GM18907 (cell line): ENCODE data around the gene SAMD8.
"Not testable (repeated sequence)": the region's sequence is repeated elsewhere in the genome, so short reads cannot be mapped to it uniquely, and the experiment has no call there.

Experiments used
- ATAC-seq: cut with Tn5 transposase; IDR thresholded peaks from one replicate; pipeline ENCODE4 v1.9.1; 2021; ENCODE audit warnings: mild to moderate bottlenecking, moderate library complexity; ENCODE audit not compliant: unreplicated experiment

SAMD8 gene

DNA sequence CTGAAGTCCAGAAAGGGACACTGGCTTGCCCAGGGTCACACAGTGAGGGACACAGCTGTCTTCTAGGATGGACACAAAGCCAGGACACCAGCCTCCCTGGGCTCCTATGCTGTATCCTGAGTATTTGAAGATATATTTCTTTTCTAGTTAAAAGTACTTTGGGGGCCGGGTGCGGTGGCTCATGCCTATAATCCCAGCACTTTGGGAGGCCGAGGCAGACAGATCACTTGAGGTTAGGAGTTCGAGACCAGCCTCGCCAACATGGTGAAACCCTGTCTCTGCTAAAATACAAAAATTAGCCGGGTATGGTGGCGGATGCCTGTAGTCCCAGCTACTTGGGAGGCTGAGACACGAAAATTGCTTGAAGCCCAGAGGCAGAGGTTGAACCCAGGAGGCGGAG lies 4.6 kb upstream of the SAMD8 start:
- ATAC-seq: not testable (repeated sequence)

DNA sequence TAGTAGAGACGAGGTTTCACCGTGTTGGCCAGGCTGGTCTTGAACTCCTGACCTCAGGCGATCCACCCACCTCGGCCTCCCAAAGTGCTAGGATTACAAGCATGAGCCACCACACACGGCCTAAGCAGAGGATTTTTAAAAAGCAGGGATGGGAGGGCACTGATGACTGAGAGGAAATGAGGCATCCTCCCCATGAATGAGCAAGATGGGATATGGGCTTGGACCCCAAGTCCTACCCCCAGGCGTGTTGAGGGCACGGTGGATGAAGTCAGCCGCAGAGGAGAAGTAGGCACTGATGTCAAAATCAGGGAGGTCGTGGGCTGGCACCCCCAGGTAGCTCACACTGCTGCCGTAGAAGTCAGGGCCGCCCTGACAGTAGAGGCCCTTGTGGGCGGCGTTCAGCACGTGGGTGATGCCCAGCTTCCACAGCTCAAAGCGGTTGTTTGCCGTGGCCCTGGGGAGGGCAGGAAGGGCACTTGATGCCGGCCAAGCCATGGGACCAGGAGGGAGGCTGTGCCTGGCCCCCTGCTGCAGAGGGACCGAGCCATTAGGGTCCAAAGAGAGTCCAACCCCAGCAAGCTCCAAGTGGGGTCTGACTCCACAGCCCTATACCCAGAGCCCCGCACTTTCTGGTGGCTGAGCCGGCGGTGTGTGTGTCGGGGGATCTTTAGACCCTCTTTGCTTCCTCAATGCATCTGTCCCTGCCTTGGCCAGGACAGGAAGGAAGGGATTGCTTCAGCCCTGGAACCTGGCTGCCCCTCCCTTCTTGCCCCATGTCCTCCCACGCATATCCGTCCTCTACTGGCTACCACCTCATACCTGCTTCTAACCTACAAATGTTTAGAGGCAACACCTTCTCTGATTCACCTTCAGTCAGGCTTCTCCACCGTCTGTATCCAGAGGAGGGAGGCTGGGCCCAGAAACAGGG lies 3.4 kb upstream of the SAMD8 start:
- no peak for ATAC-seq

DNA sequence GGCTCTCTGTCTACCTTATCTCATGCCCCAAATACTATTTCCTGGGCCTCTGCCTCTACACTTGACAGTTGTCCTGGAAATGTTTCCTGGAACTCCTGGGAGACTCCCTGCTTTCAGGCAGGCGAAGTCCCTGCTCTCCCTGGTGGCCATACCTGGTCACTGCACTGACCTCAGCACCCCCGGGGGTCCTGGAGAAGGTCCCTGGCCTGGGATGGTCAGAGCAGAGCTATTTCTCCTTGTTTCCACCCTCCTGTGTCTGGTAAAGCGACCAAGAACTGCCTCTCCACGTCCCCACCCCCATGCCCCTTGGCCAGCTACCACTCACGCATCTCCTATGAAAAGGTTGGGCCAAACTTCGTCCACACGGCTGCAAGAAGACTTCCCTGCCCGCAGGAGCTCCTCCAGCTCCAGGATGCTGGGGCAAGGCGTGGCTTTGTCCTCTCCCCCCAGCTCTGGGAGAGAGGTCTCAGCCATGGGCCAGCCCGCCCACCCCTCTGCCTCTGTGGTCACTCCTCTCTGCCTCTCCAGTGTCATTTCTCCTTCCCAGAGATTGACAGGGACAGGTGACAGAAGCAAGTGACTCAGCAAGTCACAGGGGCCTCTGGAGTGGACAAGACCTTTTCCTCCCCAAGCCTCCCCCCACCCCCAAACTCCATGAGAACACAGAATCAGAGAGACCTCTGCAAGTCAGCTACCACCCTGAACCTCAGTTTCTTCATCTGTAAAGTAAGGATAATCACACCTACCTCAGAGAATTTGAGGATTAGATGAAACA lies 2.6 kb upstream of the SAMD8 start:
- no peak for ATAC-seq

DNA sequence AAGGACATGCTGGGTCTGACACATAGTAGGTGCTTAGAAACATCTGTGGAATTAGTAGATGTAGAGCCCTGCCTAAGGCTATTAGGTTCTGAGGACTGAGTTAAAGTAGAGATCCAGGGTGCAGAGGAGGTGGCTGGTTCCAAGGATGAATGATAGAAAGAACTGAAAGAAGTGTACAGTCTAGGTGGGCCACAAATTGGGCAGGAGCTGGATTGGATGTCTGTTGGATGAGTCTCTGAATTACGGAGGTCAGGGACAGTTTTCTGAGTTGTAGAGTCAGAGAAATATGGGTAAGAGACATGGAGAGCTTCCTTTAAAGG lies 2.0 kb upstream of the SAMD8 start:
- ATAC-seq: no peak

DNA sequence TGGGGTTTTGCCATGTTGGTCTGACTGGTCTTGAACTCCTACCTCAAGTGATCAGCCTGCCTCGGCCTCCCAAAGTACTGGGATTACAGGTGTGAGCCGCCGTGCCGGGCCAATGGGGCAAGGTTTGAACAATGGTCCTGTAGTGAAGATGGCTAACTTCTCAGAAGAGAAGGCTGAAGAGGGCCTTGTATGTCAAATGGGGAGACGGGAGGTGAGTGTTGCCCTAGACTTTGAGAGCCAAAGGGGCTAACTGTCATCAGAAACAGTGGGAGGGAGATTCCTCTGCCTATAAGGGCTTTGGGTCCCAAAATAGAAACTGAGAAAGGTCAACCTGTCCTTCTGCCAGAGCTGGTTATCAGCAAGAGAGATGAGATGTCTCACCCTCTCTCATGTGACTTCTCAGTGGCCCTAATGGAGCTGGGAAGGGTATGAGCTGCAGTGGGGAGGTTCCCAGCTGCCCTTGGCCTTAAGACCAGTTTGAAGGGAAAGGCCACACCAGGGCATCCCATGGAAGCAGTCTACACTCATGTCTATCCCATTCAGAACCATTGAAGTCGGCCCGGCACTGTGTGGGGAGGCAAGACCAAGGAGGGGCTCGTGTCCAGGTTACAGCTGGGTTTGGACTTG lies 1.3 kb upstream of the SAMD8 start:
- ATAC-seq: no peak

DNA sequence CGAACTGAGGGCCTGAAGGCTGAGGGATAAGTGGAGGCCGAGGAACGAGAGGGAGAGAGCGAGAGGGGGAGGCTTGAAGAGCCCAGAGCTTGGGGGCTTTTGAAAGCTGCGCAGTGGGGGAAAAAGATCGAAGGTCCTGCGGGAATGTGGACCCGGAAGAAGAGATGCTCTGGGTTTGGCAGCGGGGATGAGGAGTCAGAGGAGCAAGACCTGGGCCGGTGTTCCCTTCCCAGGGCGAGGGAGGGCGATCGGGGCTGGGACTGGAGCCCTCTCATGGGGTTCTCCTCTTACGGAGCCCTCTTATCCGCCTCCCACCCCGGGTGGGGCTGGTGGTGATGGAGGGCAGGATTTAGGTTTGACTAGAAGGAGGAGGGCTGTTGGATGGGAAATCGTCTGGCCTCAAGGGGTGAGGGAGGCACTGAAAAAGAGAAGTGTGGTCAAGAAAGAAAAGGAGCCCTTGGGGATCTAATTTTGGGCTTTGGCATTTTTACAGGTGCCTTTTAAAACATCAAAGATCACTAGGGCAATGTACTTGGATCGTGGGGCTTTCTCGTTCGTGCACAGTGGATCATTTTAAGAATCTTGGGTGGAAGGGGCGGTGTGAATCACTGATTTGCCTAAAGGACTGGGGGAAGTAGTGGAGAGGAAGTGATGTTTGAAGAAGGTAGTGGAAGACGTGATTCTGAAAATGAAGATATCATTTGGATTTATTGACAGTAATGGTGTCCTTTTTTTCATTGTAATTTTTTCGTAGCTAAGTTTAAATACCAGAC lies 637 bp downstream of the SAMD8 start:
- ATAC-seq: peak; percentile 34

DNA sequence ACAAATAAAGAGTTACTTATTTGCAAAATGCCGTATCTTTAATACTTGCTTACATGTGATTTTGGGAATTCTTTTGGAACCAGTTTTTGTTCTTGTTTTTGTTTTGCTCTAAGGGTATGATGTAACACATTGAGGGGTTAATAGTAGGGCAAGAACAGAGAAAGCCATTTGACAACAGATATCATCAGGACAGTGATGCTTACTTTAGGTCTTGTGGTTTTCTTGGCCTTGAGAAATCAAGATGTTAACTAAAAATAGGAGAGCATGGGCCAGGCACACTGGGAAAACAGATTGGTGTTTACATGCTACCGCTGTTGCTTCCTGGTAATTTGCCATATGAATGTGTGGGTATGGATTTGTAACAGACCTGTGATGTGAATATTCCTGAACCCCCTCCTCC lies 3.7 kb downstream of the SAMD8 start:
- ATAC-seq: no peak

DNA sequence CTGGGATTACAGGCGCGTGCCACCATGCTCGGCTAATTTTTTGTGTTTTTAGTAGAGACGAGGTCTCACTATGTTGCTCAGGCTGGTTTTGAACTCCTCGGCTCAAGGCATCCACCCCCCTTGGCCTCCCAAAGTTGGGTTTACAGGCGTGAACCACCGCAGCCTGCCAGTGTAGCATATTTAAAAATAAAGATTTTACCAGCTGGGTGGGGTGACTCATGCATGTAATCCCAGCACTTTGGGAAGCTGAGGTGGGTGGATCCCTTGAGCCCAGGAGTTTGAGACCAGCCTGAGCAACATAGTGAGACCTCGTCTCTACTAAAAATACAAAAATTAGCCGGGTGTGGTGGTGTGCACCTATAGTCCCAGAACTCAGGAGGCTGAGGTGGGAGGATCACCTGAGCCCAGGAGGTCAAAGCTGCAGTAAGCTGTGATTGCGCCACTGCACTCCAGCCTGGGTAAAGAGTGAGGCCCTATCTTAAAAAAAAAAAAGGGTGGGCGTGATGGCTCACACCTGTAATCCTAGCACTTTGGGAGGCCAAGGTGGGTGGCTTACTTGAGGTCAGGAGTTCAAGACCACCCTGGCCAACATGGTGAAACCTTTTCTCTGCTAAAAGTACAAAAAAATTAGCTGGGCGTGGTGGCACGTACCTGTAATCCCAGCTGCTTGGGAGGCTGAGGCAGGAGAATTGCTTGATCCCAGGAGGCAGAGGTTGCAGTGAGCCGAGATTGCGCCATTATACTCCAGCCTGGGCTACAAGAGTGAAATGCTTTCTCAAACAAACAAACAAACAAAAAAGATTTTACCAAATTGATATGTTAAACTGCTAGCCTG lies 5.7 kb downstream of the SAMD8 start:
- ATAC-seq: not testable (repeated sequence)

DNA sequence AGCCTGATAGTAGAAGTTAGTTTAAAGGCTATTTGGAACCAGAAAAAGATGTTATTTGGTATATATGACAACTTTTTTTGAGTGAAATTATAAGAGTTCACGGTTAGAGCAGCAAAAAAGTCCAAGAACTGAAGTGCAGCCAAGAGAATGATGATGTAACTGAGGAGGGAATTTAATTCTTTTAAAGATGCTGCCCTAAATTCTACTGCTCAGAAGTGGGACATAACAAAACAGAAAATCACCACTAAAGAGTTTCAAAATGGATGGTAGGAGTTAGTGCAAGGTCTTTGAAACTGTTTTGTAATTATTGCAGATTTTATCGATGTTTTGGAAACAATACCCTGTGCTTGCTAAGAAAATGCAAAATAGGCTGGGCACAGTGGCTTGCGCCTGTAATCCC lies 6.5 kb downstream of the SAMD8 start:
- no peak for ATAC-seq

DNA sequence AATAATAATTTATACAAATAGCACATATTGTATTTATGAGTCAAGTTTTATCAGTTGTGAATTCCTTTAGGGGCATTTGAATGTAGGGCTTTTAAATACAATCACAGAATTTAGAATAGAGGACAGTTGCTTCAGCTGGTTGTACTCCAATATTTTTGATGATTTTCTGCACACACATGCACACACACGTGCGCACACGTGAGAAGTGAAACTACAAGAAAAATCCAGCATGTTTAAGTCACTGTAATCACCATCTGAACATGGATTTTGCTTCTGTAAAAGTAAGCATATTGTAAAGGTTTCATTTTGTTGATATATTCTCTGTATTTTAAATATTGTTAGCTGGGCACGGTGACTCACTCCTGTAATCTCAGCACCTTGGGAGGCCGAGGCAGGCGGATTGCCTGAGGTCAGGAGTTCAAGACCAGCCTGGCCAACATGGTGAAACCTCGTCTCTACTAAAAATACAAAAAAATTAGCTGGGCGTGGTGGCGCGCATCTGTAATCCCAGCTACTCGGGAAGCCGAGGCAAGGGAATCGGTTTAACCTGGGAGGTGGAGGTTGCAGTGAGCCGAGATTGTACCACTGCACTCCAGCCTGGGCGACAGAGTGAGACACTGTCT lies 8.1 kb downstream of the SAMD8 start:
- not testable (repeated sequence) for ATAC-seq

DNA sequence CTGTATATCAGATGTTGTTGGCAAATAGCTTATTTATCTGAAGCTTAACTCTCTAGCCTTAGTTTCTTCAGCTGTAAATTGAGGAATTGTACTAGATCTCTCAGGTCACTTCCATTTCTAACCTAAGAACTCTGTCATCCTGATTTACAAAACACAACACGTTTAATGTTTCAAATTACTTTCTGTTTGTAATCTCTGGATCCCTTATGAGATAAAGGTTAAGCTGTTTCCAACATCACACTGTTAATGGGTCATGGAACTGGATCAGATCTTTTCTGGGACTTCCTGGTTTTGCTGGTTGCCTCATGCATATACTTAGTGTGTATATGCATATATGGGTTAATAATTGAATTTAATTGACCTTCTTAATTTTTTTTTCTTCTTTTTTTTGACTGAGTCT lies 9.9 kb downstream of the SAMD8 start:
- ATAC-seq: no peak

DNA sequence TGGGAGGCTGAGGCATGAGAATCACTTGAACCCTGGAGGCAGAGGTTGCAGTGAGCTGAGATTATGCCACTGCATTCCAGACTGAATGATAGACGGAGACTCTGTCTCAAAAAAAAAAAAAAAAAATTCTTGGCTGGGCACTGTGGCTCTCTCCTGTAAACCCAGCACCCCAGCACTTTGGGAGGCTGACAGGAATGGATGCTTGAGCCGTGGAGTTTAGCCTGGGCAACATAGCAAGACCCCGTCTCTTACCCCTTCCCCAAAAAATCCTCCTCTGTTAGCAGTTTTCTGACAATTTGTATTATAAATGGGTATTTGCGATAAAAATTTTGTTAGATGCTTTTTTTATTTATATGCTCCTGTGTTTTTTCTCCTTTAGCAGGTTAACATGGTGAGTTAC lies 11.0 kb downstream of the SAMD8 start:
- ATAC-seq: no peak

DNA sequence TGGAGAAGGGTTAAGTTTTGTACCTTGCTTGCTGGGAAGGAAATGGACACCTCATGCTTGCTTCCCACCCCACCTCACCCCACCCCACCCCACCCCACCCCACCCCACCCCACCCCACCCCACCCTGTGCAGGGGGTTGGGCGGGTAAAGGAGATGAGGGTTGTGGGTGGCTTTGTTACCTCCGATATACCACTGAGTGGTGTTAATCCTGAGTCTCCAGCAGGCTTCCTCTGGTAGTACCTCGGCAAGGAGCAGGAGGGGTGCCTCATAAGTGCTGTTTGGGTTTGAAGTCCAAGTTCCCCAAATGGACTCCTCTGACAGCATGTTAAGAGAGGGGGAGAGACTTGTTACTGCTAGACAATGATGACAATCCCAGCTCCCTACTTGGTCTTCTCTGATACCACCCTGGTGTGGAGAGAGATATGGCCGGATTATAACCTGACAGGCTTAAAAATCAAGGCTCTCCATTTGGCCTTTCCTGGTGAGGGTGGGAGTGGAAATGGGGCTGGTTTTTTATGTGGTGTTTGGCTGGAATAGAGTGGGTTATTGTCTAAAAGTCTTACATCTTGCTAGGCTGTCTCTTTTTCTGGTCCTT lies 11.7 kb downstream of the SAMD8 start:
- ATAC-seq: no peak

DNA sequence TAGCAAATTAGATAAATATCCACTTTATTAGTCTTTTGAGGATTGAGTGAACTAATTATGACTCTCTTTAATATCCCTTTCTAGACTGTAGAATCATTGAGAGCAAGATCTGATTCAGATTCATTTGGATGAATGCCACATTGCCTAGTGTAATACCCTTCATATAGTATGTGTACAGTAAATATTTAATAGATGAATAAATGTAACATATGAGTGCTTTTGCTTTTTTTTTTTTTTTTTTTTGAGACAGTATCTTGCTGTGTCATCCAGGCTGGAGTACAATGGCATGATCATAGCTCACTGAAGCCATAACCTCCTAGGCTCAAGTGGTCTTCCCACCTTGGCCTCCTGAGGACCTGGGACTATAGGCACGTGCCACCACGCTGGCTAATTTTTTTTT lies 14.8 kb downstream of the SAMD8 start:
- no peak for ATAC-seq

DNA sequence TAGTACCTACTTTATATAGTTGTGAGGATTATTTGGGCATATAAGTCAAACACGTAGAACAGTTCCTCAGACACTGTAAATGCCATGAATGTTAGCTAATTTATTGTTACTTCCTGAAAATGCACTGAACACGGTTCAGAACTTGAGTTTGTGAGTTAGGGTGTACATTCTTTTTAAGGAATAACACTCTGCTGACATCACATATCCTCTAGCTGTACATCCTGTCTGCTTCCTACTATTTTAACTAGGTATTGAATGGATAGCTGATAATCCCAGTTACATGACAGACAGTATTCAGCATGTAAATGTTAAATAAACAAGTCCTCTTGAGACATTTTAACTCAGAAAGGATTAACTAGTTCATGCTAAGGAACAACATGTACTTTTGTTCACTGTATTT lies 16.0 kb downstream of the SAMD8 start:
- no peak for ATAC-seq

DNA sequence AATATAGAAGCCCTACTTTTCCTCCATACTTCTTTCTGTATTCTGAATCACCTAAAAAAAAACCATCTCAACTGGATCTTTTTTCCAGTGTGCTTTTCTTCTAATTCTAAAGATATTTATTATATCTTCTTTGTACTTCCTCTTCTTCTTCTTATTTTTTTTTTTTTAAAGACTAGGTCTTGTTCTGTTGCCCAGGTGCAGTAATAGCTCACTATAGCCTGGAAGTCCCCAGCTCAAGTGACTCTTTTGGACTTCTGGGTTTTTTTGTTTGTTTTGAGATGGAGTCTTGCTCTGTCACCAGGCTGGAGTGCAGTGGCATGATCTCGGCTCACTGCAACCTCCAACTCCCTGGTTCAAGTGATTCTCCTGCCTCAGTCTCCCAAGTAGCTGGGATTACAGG lies 17.5 kb downstream of the SAMD8 start:
- not testable (repeated sequence) for ATAC-seq

DNA sequence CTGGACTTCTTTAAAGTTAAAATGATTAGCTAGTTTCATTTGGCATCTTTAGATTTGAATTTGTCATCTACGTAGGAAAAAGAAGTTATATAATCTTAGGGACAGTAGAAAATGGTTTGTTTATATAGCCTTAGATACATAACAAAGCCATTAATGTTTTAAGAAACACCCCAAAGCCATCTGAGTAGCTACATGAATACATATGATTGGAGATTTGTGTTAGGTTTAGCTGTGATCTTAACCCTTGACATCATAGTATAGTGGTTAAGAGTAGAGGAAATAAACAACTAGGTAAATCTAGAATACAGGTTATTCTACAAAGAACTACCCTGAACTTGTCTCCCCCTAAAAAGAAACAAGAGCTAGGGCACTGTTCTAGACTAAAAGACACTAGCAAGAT lies 18.1 kb downstream of the SAMD8 start:
- no peak for ATAC-seq

DNA sequence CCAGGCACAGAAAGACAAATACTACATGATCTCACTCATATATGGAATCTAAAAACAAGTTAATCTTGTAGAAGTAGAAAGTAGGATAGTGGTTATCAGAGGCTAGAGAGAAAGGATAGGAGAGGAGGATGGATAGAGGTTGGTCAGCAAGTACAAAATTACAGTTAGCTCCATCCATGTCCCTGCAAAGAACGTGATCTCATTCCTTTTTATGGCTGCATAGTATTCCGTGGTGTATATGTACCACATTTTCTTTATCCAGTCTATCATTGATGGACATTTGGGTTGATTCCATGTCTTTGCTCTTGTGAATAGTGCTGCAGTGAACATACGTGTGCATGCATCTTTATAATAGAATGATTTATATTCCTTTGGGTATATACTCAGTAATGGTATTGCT lies 22.2 kb downstream of the SAMD8 start:
- not testable (repeated sequence) for ATAC-seq

DNA sequence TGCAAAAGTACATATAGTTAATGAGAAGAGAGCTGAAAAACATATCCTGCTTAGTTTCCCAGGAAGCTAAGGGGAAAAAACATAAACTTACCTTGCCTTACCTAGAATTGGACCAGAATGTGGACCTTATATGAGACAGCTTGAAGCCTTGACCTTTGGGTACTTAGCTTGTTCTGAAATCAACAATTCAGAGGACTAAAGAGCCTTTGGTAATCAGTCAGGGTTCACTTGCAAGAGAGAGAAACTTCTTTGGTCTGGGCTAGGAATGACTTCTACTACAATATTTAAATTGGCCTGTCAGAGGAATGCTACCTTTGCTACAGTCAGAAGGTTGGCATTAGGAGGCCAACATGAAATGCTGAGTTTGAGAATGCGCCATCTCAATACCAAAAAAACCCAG lies 24.9 kb downstream of the SAMD8 start:
- ATAC-seq: no peak
